CD4-positive, alpha-beta memory T cell (primary cell): ENCODE measurements around the gene OBP2B. TPM values are rescaled to one million over a fixed set of nuclear protein-coding genes. Genes with fewer than 3 reads are reported as not detected.
"Not testable (repeated sequence)": the region's sequence is repeated elsewhere in the genome, so short reads cannot be mapped to it uniquely, and the experiment has no call there.

Source experiments
- CTCF ChIA-PET: fragments of 350-600 bp; sonication (Branson Sonifier 250); formaldehyde crosslinking; loops from one replicate; lab custom pipeline; 2021; ENCODE audit warnings: inconsistent platforms; ENCODE audit not compliant: partially characterized antibody; lab: Charles Lee
- POLR2A ChIA-PET: fragments of 350-600 bp; sonication (Branson Sonifier 250); formaldehyde crosslinking; loops from one replicate; lab custom pipeline; 2021; ENCODE audit not compliant: partially characterized antibody; lab: Charles Lee
- DNase-seq, 5 donors: peaks; one replicate each; pipeline versions ENCODE4 v3.0.0 to v3.0.0-alpha.2; 2020 to 2022; ENCODE audit warnings: mixed read lengths in 1 of 5
- H3K27ac ChIP-seq: one replicate; pipeline ENCODE4 v1.7.0; 2013; ENCODE audit warnings: low read depth, low read length
- H3K27me3 ChIP-seq: 2 replicates; pipeline ENCODE4 v1.7.0; 2013; ENCODE audit warnings: mild to moderate bottlenecking, low read length, moderate library complexity; ENCODE audit not compliant: insufficient read depth
- H3K36me3 ChIP-seq: 2 replicates; pipeline ENCODE4 v1.7.0; 2013; ENCODE audit warnings: mild to moderate bottlenecking, low read length, moderate library complexity; ENCODE audit not compliant: insufficient read depth
- H3K4me1 ChIP-seq: 2 replicates; pipeline ENCODE4 v1.7.0; 2013; ENCODE audit warnings: mild to moderate bottlenecking, low read length, moderate library complexity; ENCODE audit not compliant: insufficient read depth
- H3K4me3 ChIP-seq, 2 donors: one replicate each; pipeline ENCODE4 v1.7.0; 2013; ENCODE audit warnings: low read length in 2 of 2, mild to moderate bottlenecking in 1 of 2
- H3K9me3 ChIP-seq, 2 donors: one replicate each; pipeline ENCODE4 v1.7.0; 2013; ENCODE audit warnings: low read length in 2 of 2, control low read depth in 1 of 2; ENCODE audit not compliant: control insufficient read depth in 1 of 2
- H3K27ac Mint-ChIP-seq, 7 donors: one replicate each; pipeline ENCODE4 v1.8.0; 2020 to 2021; ENCODE audit warnings: mixed read lengths in 7 of 7, mild to moderate bottlenecking in 6 of 7, inconsistent platforms in 3 of 7, moderate library complexity in 3 of 7
- H3K27me3 Mint-ChIP-seq, 2 donors: one replicate each; pipeline ENCODE4 v1.8.0; 2020 to 2021; ENCODE audit warnings: mixed read lengths in 2 of 2
- H3K36me3 Mint-ChIP-seq, 2 donors: one replicate each; pipeline ENCODE4 v1.8.0; 2020 to 2021; ENCODE audit warnings: mixed read lengths in 2 of 2, inconsistent platforms in 1 of 2, mild to moderate bottlenecking in 1 of 2
- H3K4me1 Mint-ChIP-seq, 4 donors: one replicate each; pipeline ENCODE4 v1.8.0; 2020 to 2021; ENCODE audit warnings: mixed read lengths in 4 of 4, mild to moderate bottlenecking in 1 of 4
- H3K4me3 Mint-ChIP-seq, 8 donors: one replicate each; pipeline ENCODE4 v1.8.0; 2020 to 2021; ENCODE audit warnings: mixed read lengths in 8 of 8, mild to moderate bottlenecking in 7 of 8, moderate library complexity in 6 of 8, inconsistent platforms in 3 of 8
- H3K9me3 Mint-ChIP-seq, 8 donors: one replicate each; pipeline ENCODE4 v1.8.0; 2020 to 2021; ENCODE audit warnings: mixed read lengths in 8 of 8, mild to moderate bottlenecking in 5 of 8, inconsistent platforms in 3 of 8, moderate library complexity in 1 of 8
- intact Hi-C: fragments of 100-400 bp; cut with micrococcal nuclease; formaldehyde crosslinking; loops from one replicate; pipeline ENCODE4 v1.15.1; 2023
- polyA plus RNA-seq, 2 donors: library from polyadenylated mRNA; unstranded; fragments of 300-500 nt; fragmentation: Illumina TruSeq; gene quantifications; one replicate each; pipeline ENCODE4 v1.2.3, GENCODE V29; 2021
- total RNA-seq, 2 experiments: library from RNA; stranded (reverse); gene quantifications; one replicate each; pipeline ENCODE4 v1.2.3, GENCODE V29; 2021

Gene OBP2B
- total and polyA plus RNA-seq, 4 experiments from 2014 or later, result not detected

DNA sequence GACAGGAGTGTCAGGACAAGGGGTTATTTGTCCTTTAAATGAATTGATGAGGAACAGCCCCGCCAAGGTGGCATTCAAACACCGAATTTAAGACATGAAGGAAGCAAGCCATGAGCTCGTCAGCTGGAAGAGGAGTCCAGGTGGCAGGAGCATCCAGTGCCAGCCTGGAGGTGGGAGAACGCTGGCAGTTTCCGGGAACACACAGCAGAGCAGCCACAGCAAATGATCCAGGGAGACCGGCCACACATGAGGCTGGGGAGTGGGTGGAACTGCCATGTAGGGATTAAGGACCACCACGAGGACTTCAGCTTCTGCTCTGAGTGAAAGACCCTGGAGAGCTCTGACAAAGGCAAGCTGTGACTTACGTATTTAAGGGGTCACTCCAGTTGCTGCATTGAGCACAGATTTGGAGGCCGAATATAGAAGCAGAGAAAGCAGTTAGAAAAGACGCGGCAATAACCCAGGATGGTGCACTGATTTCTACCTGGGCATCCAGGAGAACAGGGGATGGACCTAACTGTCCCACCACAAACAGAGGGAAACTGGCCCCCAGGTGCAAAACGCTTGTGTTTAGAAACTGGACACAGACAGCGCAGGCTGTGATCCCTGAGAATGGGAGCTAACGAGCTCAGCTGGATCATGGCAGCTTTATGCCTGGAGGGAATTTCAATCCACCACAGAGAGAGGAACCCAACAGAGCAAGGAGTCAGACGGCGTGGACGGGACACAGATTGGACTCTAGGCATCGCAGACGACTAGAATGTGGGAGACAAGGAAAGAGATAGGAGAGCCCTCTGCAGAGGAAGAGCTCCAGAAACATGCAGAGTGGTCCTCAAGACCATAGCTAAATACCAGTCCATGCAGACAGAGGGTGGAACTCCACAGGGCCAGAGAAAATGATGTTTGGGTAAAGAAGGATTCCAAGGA, 9.3 kb upstream of the OBP2B start:
- POLR2A ChIA-PET, H3K36me3 ChIP-seq, H3K4me3 Mint-ChIP-seq, H3K36me3 Mint-ChIP-seq, H3K9me3 ChIP-seq, H3K4me1 Mint-ChIP-seq, H3K27me3 ChIP-seq, H3K27ac ChIP-seq, intact Hi-C loops, H3K27ac Mint-ChIP-seq, H3K4me3 ChIP-seq, CTCF ChIA-PET, H3K4me1 ChIP-seq, DNase-seq: not testable (repeated sequence)
- Mint-ChIP-seq H3K27me3 (peaks cover 33 to 51% of the 10 kb centered on the region in 2 donors), H3K9me3 (peaks cover 0 to 11% (median 3%) of the 10 kb centered on the region in 8 donors)

DNA sequence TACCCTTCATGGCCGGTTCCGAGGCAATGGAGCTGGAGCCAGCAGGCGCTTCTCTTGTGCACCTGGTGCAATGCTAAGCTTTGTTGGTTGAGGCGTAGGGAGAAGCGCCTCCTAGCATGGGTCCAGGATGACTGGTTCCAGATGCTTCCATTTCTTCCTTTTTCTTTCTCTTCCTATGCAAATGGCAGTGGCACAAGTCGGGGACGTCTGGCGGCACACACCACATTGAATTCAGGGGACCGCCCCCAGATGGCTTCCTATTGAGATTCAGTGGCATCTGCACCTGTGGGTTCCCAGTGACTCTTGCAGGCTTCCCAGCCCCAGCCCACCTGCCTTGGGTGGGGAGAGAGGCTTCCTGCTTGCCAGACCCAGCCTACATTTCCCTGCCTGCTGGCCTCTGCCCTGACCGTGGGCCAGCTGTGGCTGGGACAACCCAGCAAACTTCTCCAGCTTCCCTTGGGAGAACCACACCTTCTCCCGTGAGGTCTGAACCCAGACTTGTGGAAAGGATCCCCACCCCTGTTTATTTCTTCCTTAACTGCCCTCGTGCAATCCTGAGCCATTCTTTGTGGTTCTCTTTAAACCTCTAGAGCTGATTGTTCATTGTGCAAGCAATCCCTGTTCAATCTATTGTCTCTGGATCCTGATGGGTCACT, 8.4 kb upstream of the OBP2B start:
- H3K27ac Mint-ChIP-seq, intact Hi-C loops, H3K27me3 ChIP-seq, H3K9me3 ChIP-seq, H3K4me3 Mint-ChIP-seq, DNase-seq, CTCF ChIA-PET, H3K36me3 Mint-ChIP-seq, H3K36me3 ChIP-seq, H3K4me3 ChIP-seq, H3K4me1 Mint-ChIP-seq, POLR2A ChIA-PET, H3K4me1 ChIP-seq, H3K27ac ChIP-seq: not testable (repeated sequence)
- H3K27me3 Mint-ChIP-seq, result peaks cover 33 to 47% of the 10 kb centered on the region in 2 donors
- H3K9me3 Mint-ChIP-seq, result peaks cover 0 to 11% (median 3%) of the 10 kb centered on the region in 8 donors

DNA sequence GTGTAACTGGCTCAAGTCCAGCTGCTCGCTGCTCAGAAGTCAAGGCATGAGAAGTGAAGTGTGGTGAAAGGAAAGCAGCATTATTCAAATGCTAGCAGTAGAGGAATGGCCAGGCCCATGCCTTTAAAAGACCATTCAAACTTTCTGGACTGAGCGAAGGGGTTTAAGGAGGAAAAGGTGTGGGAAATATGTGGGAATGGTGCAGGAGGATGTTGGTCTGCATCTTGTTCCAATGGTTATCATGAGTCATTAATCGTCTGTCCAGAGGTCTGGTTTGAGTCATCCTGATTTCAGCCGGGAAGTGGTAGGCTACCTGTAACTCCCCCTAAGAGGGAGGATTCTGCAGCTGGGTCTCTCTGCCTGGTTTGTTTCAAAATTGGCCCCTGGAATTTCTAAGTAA, 5.2 kb upstream of the OBP2B start:
- H3K27ac Mint-ChIP-seq, POLR2A ChIA-PET, H3K4me3 Mint-ChIP-seq, H3K4me1 ChIP-seq, H3K4me3 ChIP-seq, H3K9me3 ChIP-seq, H3K27ac ChIP-seq, H3K27me3 ChIP-seq, H3K36me3 Mint-ChIP-seq, H3K36me3 ChIP-seq, intact Hi-C loops, H3K4me1 Mint-ChIP-seq, DNase-seq: not testable (repeated sequence)
- H3K9me3 Mint-ChIP-seq, result peaks cover 0 to 11% (median 3%) of the 10 kb centered on the region in 8 donors
- CTCF ChIA-PET, result interaction anchor here (0.8 kb wide), 1 partner anchor 28 kb away, joined by 3 read pairs; no protein-coding TSS in a partner anchor
- H3K27me3 Mint-ChIP-seq, result peaks cover 36 to 49% of the 10 kb centered on the region in 2 donors

DNA sequence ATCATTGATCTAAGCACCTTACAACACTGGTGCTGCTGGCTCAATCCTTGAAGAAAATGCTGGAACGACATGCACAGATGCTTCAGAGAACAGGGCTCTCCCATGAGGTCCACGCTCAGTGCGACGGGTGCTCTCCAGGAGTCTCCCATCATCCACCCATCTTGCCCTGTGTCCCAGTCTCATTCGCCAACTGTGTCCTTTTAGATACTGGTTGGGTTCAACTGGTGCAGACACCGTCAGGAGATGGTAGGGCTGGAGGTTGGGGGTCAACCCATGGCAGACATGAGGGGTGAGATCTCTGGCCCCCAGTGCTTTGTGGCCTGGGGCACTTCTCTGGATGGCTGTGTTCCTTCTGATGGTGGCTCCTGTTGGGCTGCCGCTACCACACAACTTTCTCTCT, 1.6 kb upstream of the OBP2B start:
- H3K36me3 ChIP-seq, result no peaks in the 10 kb centered on the region
- no peak overlapping the region for H3K4me3 Mint-ChIP-seq
- peaks cover 24 to 28% of the 10 kb centered on the region in 2 donors for H3K27me3 Mint-ChIP-seq
- H3K36me3 Mint-ChIP-seq, result no peaks in the 10 kb centered on the region
- ChIA-PET POLR2A (no interaction called here), CTCF (no interaction called here)
- intact Hi-C loops, result no loop called here
- H3K27ac Mint-ChIP-seq, result no peak overlapping the region
- H3K4me1 Mint-ChIP-seq, result no peaks in the 10 kb centered on the region
- H3K4me1 ChIP-seq, result no peaks in the 10 kb centered on the region
- peaks cover 0 to 11% (median 3%) of the 10 kb centered on the region in 8 donors for H3K9me3 Mint-ChIP-seq
- no peak overlapping the region for H3K27ac ChIP-seq
- H3K27me3 ChIP-seq, result no peaks in the 10 kb centered on the region
- no peak overlapping the region for H3K4me3 ChIP-seq
- H3K9me3 ChIP-seq, result no peaks in the 10 kb centered on the region
- DNase-seq, result no peak

DNA sequence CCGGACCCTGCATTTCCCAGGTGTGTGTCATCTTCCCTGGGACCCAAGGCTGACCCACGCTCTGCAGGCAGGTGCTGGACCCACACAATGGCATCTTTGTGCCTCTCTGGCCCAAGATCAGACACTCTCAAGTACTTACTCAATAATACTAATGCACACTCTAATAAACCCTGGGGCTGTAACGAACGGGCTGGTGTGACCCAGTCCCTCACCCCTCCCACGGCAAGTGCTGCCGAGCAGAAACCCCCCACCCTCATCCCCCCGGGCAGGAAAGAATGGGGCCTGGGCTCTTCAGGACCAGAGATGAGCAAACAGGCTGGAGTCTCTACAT, 1.1 kb upstream of the OBP2B start:
- Mint-ChIP-seq H3K4me1 (no peaks in the 10 kb centered on the region), H3K27ac (no peak overlapping the region), H3K27me3 (peaks cover 22 to 26% of the 10 kb centered on the region in 2 donors), H3K4me3 (no peak overlapping the region), H3K9me3 (peaks cover 0 to 11% (median 2%) of the 10 kb centered on the region in 8 donors), H3K36me3 (no peaks in the 10 kb centered on the region)
- no peaks in the 10 kb centered on the region for H3K36me3 ChIP-seq
- intact Hi-C loops, result no loop called here
- no peaks in the 10 kb centered on the region for H3K27me3 ChIP-seq
- H3K4me3 ChIP-seq, result no peak overlapping the region
- CTCF ChIA-PET, result no interaction called here
- no peaks in the 10 kb centered on the region for H3K9me3 ChIP-seq
- H3K4me1 ChIP-seq, result no peaks in the 10 kb centered on the region
- no peak overlapping the region for H3K27ac ChIP-seq
- POLR2A ChIA-PET, result no interaction called here
- no peak for DNase-seq

DNA sequence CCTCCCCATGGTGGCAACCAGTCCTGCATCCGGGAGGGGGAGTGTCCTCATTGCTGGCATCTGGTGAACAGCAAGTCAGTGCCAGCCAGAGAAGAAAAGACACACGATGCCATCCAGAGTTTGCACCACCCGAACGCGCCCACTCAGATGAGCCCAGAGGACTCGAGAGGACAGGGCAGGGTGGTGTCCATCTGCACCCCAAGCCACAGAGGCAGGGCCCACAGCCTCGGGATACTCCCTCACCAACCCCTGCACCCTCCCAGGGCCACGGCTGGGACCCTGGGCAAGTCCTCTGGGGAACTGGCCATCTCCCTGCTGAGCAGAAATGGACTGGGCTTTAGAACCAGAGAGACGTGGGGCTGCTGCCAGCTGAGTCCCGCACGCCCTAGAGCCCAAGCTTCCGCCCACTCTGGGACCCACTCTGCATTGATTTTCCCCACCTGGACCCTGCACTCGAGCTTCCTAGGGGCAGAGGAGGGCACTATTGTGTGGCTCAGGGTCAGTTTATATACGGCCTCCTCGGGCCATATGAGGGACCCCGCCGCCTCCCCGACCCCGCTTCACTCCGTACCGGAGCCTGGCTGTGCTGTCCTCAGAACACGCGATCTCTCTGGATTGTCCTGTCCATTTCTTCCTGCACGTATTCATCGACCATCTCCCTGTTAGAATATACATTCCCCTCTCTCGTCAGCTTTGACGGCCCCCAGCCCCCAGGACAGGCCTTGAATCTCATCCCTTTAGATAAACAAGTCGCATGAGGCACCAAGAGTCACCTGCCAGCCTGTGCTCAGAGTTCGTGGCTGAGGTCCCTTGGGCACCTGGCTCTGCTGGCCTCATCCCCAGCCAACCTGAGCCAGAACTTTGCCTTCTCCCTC, 514 bp upstream of the OBP2B start:
- H3K4me3 ChIP-seq, H3K4me1 Mint-ChIP-seq, H3K9me3 Mint-ChIP-seq, H3K27ac ChIP-seq, H3K36me3 ChIP-seq, H3K27ac Mint-ChIP-seq, H3K27me3 ChIP-seq, H3K4me3 Mint-ChIP-seq, H3K36me3 Mint-ChIP-seq, DNase-seq, H3K4me1 ChIP-seq, intact Hi-C loops, H3K9me3 ChIP-seq, POLR2A ChIA-PET: not testable (repeated sequence)
- H3K27me3 Mint-ChIP-seq, result peaks cover 18 to 25% of the 10 kb centered on the region in 2 donors
- CTCF ChIA-PET, result interaction anchor here (0.6 kb wide), 1 partner anchor 24 kb away, joined by 3 read pairs; no protein-coding TSS in a partner anchor
